K562 (cell line): ENCODE data around the gene RDH5. TPM values are rescaled to one million over a fixed set of nuclear protein-coding genes. Genes with fewer than 3 reads are reported as not detected.
A peak's percentile ranks its signal among the peaks of the same experiment; 100 is the strongest.

Source experiments
- BCOR ChIP-seq: fragments of 450-650 bp; IDR thresholded peaks from 2 replicates; pipeline ENCODE4 v1.6.1; 2016
- BRF1 ChIP-seq: IDR thresholded peaks from 3 replicates; pipeline ENCODE4 v1.6.1; 2011; ENCODE audit warnings: borderline replicate concordance, mild to moderate bottlenecking; ENCODE audit not compliant: insufficient read length; ENCODE audit errors: extremely low read depth
- DMBX1 ChIP-seq: fragments of 250-450 bp; sonication (Bioruptor Pico); IDR thresholded peaks from 2 replicates; pipeline ENCODE4 v1.8.0; 2022; ENCODE audit warnings: inconsistent platforms, mild to moderate bottlenecking, moderate library complexity, borderline replicate concordance
- FOXP1 ChIP-seq: sonication (generic); formaldehyde crosslinking; IDR thresholded peaks from 2 replicates; pipeline ENCODE4 v1.8.0; 2022; ENCODE audit warnings: mild to moderate bottlenecking, missing genetic modification reagents
- HCFC1 ChIP-seq: IDR thresholded peaks from 2 replicates; pipeline ENCODE4 v1.6.1; 2012; ENCODE audit warnings: low read depth, low read length, improper control_type of control experiment
- KDM1A ChIP-seq, 2 experiments: fragments of 450-650 bp; IDR thresholded peaks; 2 replicates each; pipeline ENCODE4 v1.6.1; 2016; ENCODE audit warnings: mild to moderate bottlenecking in 2 of 2
- KLF16 ChIP-seq: IDR thresholded peaks from 2 replicates; pipeline ENCODE4 v1.6.1; 2016; ENCODE audit warnings: antibody characterized with exemption
- MYNN ChIP-seq, 2 experiments: sonication (generic); formaldehyde crosslinking in 1 of 2; IDR thresholded peaks; 2 replicates each; pipeline versions ENCODE4 v1.5.0 to v1.6.1; 2016 to 2020; ENCODE audit warnings: antibody characterized with exemption in 1 of 2, missing genetic modification reagents in 1 of 2
- NFIX ChIP-seq: fragments of 250-450 bp; sonication (Bioruptor Pico); IDR thresholded peaks from 2 replicates; pipeline ENCODE4 v1.4.0; 2020; ENCODE audit warnings: low read depth, mild to moderate bottlenecking, moderate library complexity
- PPARD ChIP-seq: fragments of 250-450 bp; sonication (Bioruptor Pico); IDR thresholded peaks from 2 replicates; pipeline ENCODE4 v1.8.0; 2022; ENCODE audit warnings: inconsistent platforms, mild to moderate bottlenecking, moderate library complexity
- PTBP1 ChIP-seq: fragments of 200-400 bp; formaldehyde crosslinking; IDR thresholded peaks from 2 replicates; pipeline ENCODE4 v1.6.1; 2017; ENCODE audit warnings: low read depth, low read length
- RFX5 ChIP-seq: IDR thresholded peaks from 2 replicates; pipeline ENCODE4 v1.6.1; 2011; ENCODE audit warnings: low read depth, mild to moderate bottlenecking, improper control_type of control experiment, low read length
- SRSF7 ChIP-seq: fragments of 200-400 bp; formaldehyde crosslinking; optimal IDR thresholded peaks from 2 replicates; pipeline ENCODE3; 2017; ENCODE audit warnings: mild to moderate bottlenecking, low read depth, low read length
- STAT5B ChIP-seq: fragments of 250-450 bp; sonication (Bioruptor Pico); IDR thresholded peaks from 2 replicates; pipeline ENCODE4 v1.8.0; 2021; ENCODE audit warnings: mild to moderate bottlenecking, inconsistent platforms
- U2AF1 ChIP-seq: fragments of 200-400 bp; formaldehyde crosslinking; optimal IDR thresholded peaks from 2 replicates; pipeline ENCODE3; 2017; ENCODE audit warnings: mild to moderate bottlenecking, low read depth, low read length, moderate library complexity
- ZBED1 ChIP-seq: IDR thresholded peaks from 2 replicates; pipeline ENCODE4 v1.6.1; 2014
- ZNF140 ChIP-seq: fragments of 250-450 bp; sonication (Bioruptor Pico); IDR thresholded peaks from 2 replicates; pipeline ENCODE4 v1.8.0; 2021; ENCODE audit warnings: moderate library complexity, mild to moderate bottlenecking, inconsistent platforms
- ZNF398 ChIP-seq: fragments of 250-450 bp; sonication (Bioruptor Pico); IDR thresholded peaks from 2 replicates; pipeline ENCODE4 v1.8.0; 2021; ENCODE audit warnings: moderate library complexity, mild to moderate bottlenecking, inconsistent platforms
- ZNF41 ChIP-seq: fragments of 250-450 bp; sonication (Bioruptor Pico); conservative IDR thresholded peaks from 2 replicates; pipeline ENCODE4 v1.4.0; 2020; ENCODE audit warnings: mild to moderate bottlenecking
- ZNF449 ChIP-seq: fragments of 250-450 bp; sonication (Bioruptor Pico); IDR thresholded peaks from 2 replicates; pipeline ENCODE4 v1.8.0; 2022; ENCODE audit warnings: moderate library complexity, mild to moderate bottlenecking, inconsistent platforms
- ZNF586 ChIP-seq: fragments of 450-650 bp; formaldehyde crosslinking; conservative IDR thresholded peaks from 2 replicates; pipeline ENCODE4 v1.4.0; 2020; ENCODE audit warnings: mild to moderate bottlenecking, moderate library complexity
- ZNF830 ChIP-seq: fragments of 250-450 bp; sonication (Bioruptor Pico); IDR thresholded peaks from 2 replicates; pipeline ENCODE4 v1.5.0; 2021; ENCODE audit warnings: mild to moderate bottlenecking
- polyA plus RNA-seq, 8 experiments: library from polyadenylated mRNA; depleted of rRNA in 4 of 8; stranded (reverse) in 5 of 8; unstranded in 3 of 8; fragments of >200 nt; fragmentation: Nextera tagmentation in 2 of 8; fragmentation: Illumina TruSeq in 1 of 8; extraction: Ambion mirVana in 2 of 8; extraction: Trizol in 1 of 8; gene quantifications; 2 replicates each; pipeline versions ENCODE4 v1.2.1 to v1.2.3, GENCODE V29; 2011 to 2014; ENCODE audit warnings: inconsistent platforms in 1 of 8, missing spikeins in 1 of 8
- total RNA-seq, 7 experiments: library from RNA; depleted of rRNA in 6 of 7; stranded (reverse); fragments of >200 nt in 6 of 7; fragmentation: Illumina TruSeq in 2 of 7; extraction: Trizol in 2 of 7; gene quantifications; 2 replicates each; pipeline versions ENCODE4 v1.2.1 to v1.2.3, GENCODE V29; 2011 to 2021; ENCODE audit warnings: low replicate concordance in 1 of 7
- TF ChIP-seq, protein P1 (sequence below): fragments of 450-650 bp; formaldehyde crosslinking; IDR thresholded peaks from 2 replicates; pipeline ENCODE4 v1.4.0; 2020; ENCODE audit warnings: mild to moderate bottlenecking, mixed read lengths
- TF ChIP-seq, protein P2 (sequence below): fragments of 450-650 bp; formaldehyde crosslinking; IDR thresholded peaks from 2 replicates; pipeline ENCODE4 v1.4.0; 2022; ENCODE audit warnings: missing genetic modification characterization

The RDH5 gene
- total and polyA plus RNA-seq, 9 of the 15 experiments (the other 6 are each of a cell fraction or from before 2014, with no cell fraction given): 0.28 to 2.0 (median 1.1) TPM; not detected in 1

GRCh38 chr12:55715833-55716581, 4.2 kb upstream of the RDH5 start, which contains the start of gene BLOC1S1 (continued):
- TF ChIP-seq DMBX1 (CRISPR knock-in tag) (peak; percentile 65; the same call in 1 of the 2 replicates), U2AF1 (no peak), RFX5 (no peak), KLF16 (no peak; the same call in 1 of the 2 replicates), BCOR (0 out of 2 replicates have a peak, but pooled peaks have one; percentile 21), STAT5B (CRISPR knock-in tag) (no peak), ZBED1 (no peak), NFIX (CRISPR knock-in tag) (no peak), KDM1A (IDR thresholded peaks at IDR 0.05) (no peak), FOXP1 (CRISPR knock-in tag) (peak; percentile 49; the same call in 1 of the 2 replicates), BRF1 (no peak), ZNF41 (CRISPR knock-in tag) (no peak), ZNF140 (CRISPR knock-in tag) (no peak), ZNF449 (CRISPR knock-in tag) (no peak), MYNN (IDR thresholded peaks at IDR 0.05) (0 out of 2 replicates have a peak, but pooled peaks have one; percentile 23), MYNN (CRISPR knock-in tag; IDR thresholded peaks at IDR 0.05) (no peak), SRSF7 (no peak), HCFC1 (peak; percentile 73), PPARD (CRISPR knock-in tag) (no peak), ZNF398 (CRISPR knock-in tag) (no peak), ZNF586 (CRISPR knock-in tag) (no peak), PTBP1 (0 out of 2 replicates have a peak, but pooled peaks have one; percentile 19), ZNF830 (CRISPR knock-in tag) (no peak)
- TF ChIP-seq, protein P1, sequence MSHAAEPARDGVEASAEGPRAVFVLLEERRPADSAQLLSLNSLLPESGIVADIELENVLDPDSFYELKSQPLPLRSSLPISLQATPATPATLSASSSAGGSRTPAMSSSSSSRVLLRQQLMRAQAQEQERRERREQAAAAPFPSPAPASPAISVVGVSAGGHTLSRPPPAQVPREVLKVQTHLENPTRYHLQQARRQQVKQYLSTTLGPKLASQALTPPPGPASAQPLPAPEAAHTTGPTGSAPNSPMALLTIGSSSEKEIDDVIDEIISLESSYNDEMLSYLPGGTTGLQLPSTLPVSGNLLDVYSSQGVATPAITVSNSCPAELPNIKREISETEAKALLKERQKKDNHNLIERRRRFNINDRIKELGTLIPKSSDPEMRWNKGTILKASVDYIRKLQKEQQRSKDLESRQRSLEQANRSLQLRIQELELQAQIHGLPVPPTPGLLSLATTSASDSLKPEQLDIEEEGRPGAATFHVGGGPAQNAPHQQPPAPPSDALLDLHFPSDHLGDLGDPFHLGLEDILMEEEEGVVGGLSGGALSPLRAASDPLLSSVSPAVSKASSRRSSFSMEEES: peak; percentile 100
- TF ChIP-seq, protein P2, sequence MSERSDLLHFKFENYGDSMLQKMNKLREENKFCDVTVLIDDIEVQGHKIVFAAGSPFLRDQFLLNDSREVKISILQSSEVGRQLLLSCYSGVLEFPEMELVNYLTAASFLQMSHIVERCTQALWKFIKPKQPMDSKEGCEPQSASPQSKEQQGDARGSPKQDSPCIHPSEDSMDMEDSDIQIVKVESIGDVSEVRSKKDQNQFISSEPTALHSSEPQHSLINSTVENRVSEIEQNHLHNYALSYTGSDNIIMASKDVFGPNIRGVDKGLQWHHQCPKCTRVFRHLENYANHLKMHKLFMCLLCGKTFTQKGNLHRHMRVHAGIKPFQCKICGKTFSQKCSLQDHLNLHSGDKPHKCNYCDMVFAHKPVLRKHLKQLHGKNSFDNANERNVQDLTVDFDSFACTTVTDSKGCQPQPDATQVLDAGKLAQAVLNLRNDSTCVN (CRISPR knock-in tag): no peak
